Esophagus (tissue), 2 donors: ENCODE results near the gene ULK4. TPM values are rescaled to one million over a fixed set of nuclear protein-coding genes. Genes with fewer than 3 reads are reported as not detected.

Source experiments
- H3K27ac ChIP-seq, 2 donors: one replicate each; pipeline ENCODE4 v1.5.1; 2013; ENCODE audit warnings: low read depth in 2 of 2, mild to moderate bottlenecking in 2 of 2, inconsistent platforms in 1 of 2, low read length in 1 of 2, moderate library complexity in 1 of 2
- H3K27me3 ChIP-seq, 2 donors: one replicate each; pipeline ENCODE4 v1.6.1; 2013; ENCODE audit warnings: low read length in 2 of 2, control low read depth in 1 of 2, mild to moderate bottlenecking in 1 of 2; ENCODE audit not compliant: insufficient read depth in 2 of 2, control insufficient read depth in 1 of 2
- H3K36me3 ChIP-seq, 2 donors: one replicate each; pipeline ENCODE4 v1.6.1; 2013; ENCODE audit warnings: low read length in 1 of 2; ENCODE audit not compliant: control insufficient read depth in 2 of 2, insufficient read depth in 2 of 2
- H3K4me1 ChIP-seq, 2 donors: one replicate each; pipeline ENCODE4 v1.6.1; 2013; ENCODE audit warnings: low read length in 1 of 2; ENCODE audit not compliant: control insufficient read depth in 2 of 2, insufficient read depth in 2 of 2
- H3K4me3 ChIP-seq, 2 donors: one replicate each; pipeline ENCODE4 v1.5.1; 2013; ENCODE audit warnings: low read length in 2 of 2, mild to moderate bottlenecking in 2 of 2, low read depth in 1 of 2, moderate library complexity in 1 of 2
- H3K9me3 ChIP-seq, 2 donors: one replicate each; pipeline ENCODE4 v1.6.1; 2013; ENCODE audit warnings: mild to moderate bottlenecking in 2 of 2, low read depth in 1 of 2, low read length in 1 of 2, moderate library complexity in 1 of 2; ENCODE audit not compliant: control insufficient read depth in 2 of 2, insufficient read depth in 1 of 2
- WGBS, 2 donors: extraction: QIAGEN DNeasy Blood & Tissue Kit; methylation state at CpG; one replicate each; pipeline ENCODE4 v1.1.7; 2013; 5-methylcytosine and 5-hydroxymethylcytosine counted together
- polyA plus RNA-seq, 2 donors: library from polyadenylated mRNA; stranded (reverse); fragments of 200-250 nt; gene quantifications; one replicate each; pipeline ENCODE4 v1.2.3, GENCODE V29; 2013
- donor health status: healthy with polysubstance abuse.
- donor health status: Bipolar disorder and iron deficiency.

The ULK4 gene
- polyA plus RNA-seq, 2 donors, result 1.1 to 1.3 TPM

DNA sequence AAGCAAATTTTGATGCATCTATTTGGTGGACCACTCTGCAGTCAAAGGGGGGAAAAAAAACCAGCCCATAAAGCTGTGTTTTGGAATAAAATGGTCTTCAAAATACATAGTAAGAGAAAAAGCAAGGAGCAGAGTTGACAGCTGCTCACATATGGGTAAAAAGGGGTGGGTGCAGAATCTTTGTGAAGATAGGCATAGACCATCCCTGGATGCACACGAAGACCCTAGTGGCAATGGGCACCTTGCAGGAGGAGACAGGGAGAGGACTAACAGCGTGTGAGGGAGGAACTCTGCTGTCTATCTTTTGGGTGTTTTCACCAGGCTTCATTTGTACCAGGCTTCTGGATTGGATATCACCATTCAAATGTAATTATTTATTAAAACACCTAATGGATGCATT is 718.7 kb downstream of the ULK4 start:
- Histone ChIP-seq H3K9me3 (no peaks in the 10 kb centered on the region), H3K36me3 (peaks cover 3 to 13% of the 10 kb centered on the region in 2 donors), H3K4me1 (peaks cover 0 to 3% of the 10 kb centered on the region in 2 donors), H3K4me3 (no peak overlapping the region), H3K27me3 (no peaks in the 10 kb centered on the region), H3K27ac (no peak overlapping the region)
- WGBS, 2 donors, result 77 to 93% methylated on average over 2 of the region's 2 CpGs

GRCh38 chr3:41241800-41242571 is 719.9 kb downstream of the ULK4 start:
- 77 to 86% methylated on average over 7 of the region's 7 CpGs for WGBS, 2 donors
- Histone ChIP-seq H3K27ac (no peak overlapping the region), H3K4me3 (no peak overlapping the region), H3K4me1 (no peaks in the 10 kb centered on the region), H3K27me3 (no peaks in the 10 kb centered on the region), H3K9me3 (no peaks in the 10 kb centered on the region), H3K36me3 (peaks cover 9 to 15% of the 10 kb centered on the region in 2 donors)

- no peaks in the 10 kb centered on the region for H3K9me3 ChIP-seq
- H3K27ac ChIP-seq, result no peak overlapping the region
- peaks cover 13 to 16% of the 10 kb centered on the region in 2 donors for H3K36me3 ChIP-seq
- no peak overlapping the region for H3K4me3 ChIP-seq
- H3K4me1 ChIP-seq, result no peaks in the 10 kb centered on the region
- no peaks in the 10 kb centered on the region for H3K27me3 ChIP-seq
- 60 to 67% methylated on average over 4 of the region's 4 CpGs for WGBS, 2 donors
These were observed 720.7 kb downstream of the ULK4 start for GRCh38 chr3:41241161-41241560.

GRCh38 chr3:41239587-41239986 is 722.3 kb downstream of the ULK4 start:
- Histone ChIP-seq H3K9me3 (no peaks in the 10 kb centered on the region), H3K4me3 (no peak overlapping the region), H3K4me1 (no peaks in the 10 kb centered on the region), H3K36me3 (peaks cover 13 to 24% of the 10 kb centered on the region in 2 donors), H3K27ac (no peak overlapping the region), H3K27me3 (no peaks in the 10 kb centered on the region)
- WGBS, 2 donors, result 28 to 44% methylated on average over 2 of the region's 2 CpGs

GRCh38 chr3:41237907-41238306 is 724.0 kb downstream of the ULK4 start:
- Histone ChIP-seq H3K27ac (no peak overlapping the region), H3K4me1 (no peaks in the 10 kb centered on the region), H3K36me3 (peaks cover 24 to 35% of the 10 kb centered on the region in 2 donors), H3K9me3 (no peaks in the 10 kb centered on the region), H3K27me3 (no peaks in the 10 kb centered on the region), H3K4me3 (no peak overlapping the region)
- WGBS, 2 donors, result 80 to 90% methylated on average over 3 of the region's 3 CpGs

- WGBS, 2 donors, result 85 to 92% methylated on average over 2 of the region's 2 CpGs
- H3K9me3 ChIP-seq, result no peaks in the 10 kb centered on the region
- no peak overlapping the region for H3K27ac ChIP-seq
- H3K27me3 ChIP-seq, result no peaks in the 10 kb centered on the region
- no peak overlapping the region for H3K4me3 ChIP-seq
- H3K36me3 ChIP-seq, result peaks cover 21 to 40% of the 10 kb centered on the region in 2 donors
- no peaks in the 10 kb centered on the region for H3K4me1 ChIP-seq
These were observed 725.7 kb downstream of the ULK4 start for GRCh38 chr3:41236228-41236627.

DNA sequence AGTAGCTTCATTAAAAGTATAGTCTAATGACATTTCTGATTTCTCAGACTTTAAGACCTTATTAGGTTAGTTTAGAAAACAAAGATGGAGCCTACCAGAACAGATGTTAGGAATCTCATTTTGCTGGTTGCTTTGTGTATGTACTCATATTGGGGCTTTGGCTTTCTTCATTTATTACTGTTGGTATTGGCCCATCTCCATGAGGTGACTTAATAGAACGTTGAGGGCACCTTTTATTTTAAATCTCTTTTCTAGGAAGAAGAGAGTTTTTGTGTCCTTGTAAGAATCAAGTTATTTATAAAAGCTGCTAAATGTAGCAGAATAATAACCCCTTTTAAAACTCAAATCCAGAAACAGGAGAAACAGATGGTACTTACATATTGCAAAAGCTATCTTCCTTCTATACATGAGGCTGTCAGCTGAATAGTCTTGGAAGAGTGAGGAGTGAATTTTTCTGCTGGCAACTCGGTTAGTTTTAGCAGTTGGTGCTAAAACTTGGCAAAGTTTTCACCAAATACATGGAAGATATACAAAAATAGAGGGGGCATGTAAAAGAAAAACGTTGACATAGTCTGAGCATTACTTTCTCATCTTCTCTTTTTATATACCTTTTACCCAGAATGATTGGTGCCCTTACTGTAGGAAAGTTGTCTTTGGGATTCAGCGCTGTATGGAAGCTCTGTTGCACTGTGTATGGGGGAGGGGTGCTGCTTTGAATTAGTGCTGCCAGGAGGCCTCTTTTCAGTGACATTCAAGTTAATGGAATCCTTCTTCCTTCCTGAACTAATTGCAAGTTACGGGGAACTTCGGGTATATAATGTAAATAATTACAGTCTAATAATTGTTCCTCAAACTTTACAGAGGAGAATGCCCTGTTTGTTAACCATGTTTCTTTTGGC is 726.8 kb downstream of the ULK4 start:
- H3K36me3 ChIP-seq, result peaks cover 21 to 40% of the 10 kb centered on the region in 2 donors
- no peaks in the 10 kb centered on the region for H3K4me1 ChIP-seq
- no peaks in the 10 kb centered on the region for H3K27me3 ChIP-seq
- no peak overlapping the region for H3K4me3 ChIP-seq
- WGBS, 2 donors, result 44 to 53% methylated on average over 6 of the region's 6 CpGs
- no peak overlapping the region for H3K27ac ChIP-seq
- no peaks in the 10 kb centered on the region for H3K9me3 ChIP-seq

GRCh38 chr3:41224120-41224806 is 737.6 kb downstream of the ULK4 start:
- H3K9me3 ChIP-seq, result no peaks in the 10 kb centered on the region
- H3K27ac ChIP-seq, result no peak overlapping the region
- H3K36me3 ChIP-seq, result peaks cover 13 to 16% of the 10 kb centered on the region in 2 donors
- no peaks in the 10 kb centered on the region for H3K4me1 ChIP-seq
- H3K27me3 ChIP-seq, result no peaks in the 10 kb centered on the region
- WGBS, 2 donors, result 64 to 75% methylated on average over 3 of the region's 3 CpGs
- H3K4me3 ChIP-seq, result no peak overlapping the region

DNA sequence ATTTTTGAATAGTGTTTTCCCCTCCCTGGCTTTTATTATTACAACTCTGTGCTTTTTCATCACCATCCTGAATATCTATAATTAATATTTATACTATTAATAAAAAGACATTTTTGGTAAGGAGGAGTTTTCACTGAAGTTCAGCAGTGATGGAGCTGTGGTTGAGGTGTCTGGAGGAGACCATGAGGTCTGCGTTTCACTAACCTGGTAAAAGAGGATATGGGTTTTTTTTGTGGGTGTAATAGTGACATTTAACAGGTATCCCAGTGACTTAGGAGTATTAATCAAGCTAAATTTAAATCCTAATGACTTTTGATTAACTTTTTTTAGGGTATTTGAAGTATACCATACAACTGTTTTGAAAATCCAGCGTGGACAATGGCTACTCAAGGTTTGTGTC is 738.2 kb downstream of the ULK4 start:
- Histone ChIP-seq H3K4me3 (no peak overlapping the region), H3K4me1 (no peaks in the 10 kb centered on the region), H3K27ac (no peak overlapping the region), H3K9me3 (no peaks in the 10 kb centered on the region), H3K36me3 (peaks cover 13 to 16% of the 10 kb centered on the region in 2 donors), H3K27me3 (no peaks in the 10 kb centered on the region)
- WGBS, 2 donors, result 77 to 84% methylated on average over 2 of the region's 2 CpGs
